ENCODE data around the gene HOXA5.

HOXA5 gene

DNA sequence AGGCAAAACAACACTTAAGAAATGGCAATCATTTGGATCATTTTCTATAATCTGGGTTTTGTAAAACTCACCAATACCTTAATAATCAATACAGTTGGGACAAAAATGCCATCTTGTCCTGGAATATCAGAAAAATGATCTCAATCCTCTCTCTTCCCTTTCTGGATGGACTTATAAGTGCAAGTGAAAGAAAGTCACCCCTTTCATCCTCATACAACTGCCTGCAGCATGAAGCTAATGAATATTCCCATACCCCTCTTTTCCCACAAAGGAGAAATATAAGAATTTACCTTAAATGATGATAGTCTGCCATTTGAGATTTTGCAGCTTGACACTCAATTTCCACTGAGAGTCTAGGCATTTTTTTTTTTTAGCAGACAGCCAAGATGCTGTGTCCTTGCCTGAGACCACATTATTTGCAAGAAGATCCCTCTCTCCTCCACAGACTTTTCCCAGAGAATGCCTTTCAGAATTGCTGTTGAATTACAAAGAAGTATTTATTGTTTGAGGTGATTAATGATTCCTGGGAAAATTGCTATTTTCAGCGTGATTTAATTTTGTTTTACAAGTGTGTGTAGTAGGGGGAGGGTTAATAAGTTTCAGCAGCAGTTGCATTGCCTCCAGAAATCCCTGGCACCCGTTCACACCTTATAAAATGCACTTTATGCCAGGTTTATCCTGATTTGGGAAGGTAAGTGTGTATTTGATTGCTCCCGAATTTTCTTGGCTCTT lies 16.7 kb downstream of the HOXA5 start:
- Histone ChIP-seq H3K4me1 (ENCODE audit: control insufficient read depth, insufficient read depth, low read length) (peaks cover 49% of the 10 kb centered on the region), H3K9me3 (ENCODE audit: control insufficient read depth, insufficient read depth, low read depth, low read length) (no peaks in the 10 kb centered on the region), H3K4me3 (ENCODE audit: low read depth, low read length) (no peak overlapping the region), H3K36me3 (ENCODE audit: control insufficient read depth in 2 of 2, insufficient read depth in 1 of 2, low read length in 2 of 2) (peaks cover 5 to 24% of the 10 kb centered on the region in 2 experiments; a peak in 1 of 3 replicates), H3K27ac (ENCODE audit: extremely low read depth, low read depth, low read length) (no peak overlapping the region; the same call in 1 of the 2 replicates)
- ChIA-PET POLR2A (no interaction called here), CTCF (interaction anchor here (0.6 to 0.7 kb wide), 2 partner anchors 55 to 98 kb away, joined by 5 to 6 read pairs; no protein-coding TSS in a partner anchor)
- TF ChIP-seq ZBTB21 (tag by site-specific recombination; IDR thresholded peaks at IDR 0.05), result no peak
- no peak for TF ChIP-seq KLF10 (tag by site-specific recombination; IDR thresholded peaks at IDR 0.05)
- TF ChIP-seq PRDM1 (tag by site-specific recombination; IDR thresholded peaks at IDR 0.05), result peak; percentile 85
- TF ChIP-seq, protein P1, sequence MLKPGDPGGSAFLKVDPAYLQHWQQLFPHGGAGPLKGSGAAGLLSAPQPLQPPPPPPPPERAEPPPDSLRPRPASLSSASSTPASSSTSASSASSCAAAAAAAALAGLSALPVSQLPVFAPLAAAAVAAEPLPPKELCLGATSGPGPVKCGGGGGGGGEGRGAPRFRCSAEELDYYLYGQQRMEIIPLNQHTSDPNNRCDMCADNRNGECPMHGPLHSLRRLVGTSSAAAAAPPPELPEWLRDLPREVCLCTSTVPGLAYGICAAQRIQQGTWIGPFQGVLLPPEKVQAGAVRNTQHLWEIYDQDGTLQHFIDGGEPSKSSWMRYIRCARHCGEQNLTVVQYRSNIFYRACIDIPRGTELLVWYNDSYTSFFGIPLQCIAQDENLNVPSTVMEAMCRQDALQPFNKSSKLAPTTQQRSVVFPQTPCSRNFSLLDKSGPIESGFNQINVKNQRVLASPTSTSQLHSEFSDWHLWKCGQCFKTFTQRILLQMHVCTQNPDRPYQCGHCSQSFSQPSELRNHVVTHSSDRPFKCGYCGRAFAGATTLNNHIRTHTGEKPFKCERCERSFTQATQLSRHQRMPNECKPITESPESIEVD (tag by site-specific recombination; IDR thresholded peaks at IDR 0.05), result 0 out of 2 replicates have a peak, but pooled peaks have one; percentile 17
- TF ChIP-seq, protein P2, sequence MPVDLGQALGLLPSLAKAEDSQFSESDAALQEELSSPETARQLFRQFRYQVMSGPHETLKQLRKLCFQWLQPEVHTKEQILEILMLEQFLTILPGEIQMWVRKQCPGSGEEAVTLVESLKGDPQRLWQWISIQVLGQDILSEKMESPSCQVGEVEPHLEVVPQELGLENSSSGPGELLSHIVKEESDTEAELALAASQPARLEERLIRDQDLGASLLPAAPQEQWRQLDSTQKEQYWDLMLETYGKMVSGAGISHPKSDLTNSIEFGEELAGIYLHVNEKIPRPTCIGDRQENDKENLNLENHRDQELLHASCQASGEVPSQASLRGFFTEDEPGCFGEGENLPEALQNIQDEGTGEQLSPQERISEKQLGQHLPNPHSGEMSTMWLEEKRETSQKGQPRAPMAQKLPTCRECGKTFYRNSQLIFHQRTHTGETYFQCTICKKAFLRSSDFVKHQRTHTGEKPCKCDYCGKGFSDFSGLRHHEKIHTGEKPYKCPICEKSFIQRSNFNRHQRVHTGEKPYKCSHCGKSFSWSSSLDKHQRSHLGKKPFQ (tag by site-specific recombination; IDR thresholded peaks at IDR 0.05), result peak; percentile 77
- peak; percentile 29; the same call in 1 of the 2 replicates for TF ChIP-seq FEZF1 (tag by site-specific recombination; IDR thresholded peaks at IDR 0.05)

DNA sequence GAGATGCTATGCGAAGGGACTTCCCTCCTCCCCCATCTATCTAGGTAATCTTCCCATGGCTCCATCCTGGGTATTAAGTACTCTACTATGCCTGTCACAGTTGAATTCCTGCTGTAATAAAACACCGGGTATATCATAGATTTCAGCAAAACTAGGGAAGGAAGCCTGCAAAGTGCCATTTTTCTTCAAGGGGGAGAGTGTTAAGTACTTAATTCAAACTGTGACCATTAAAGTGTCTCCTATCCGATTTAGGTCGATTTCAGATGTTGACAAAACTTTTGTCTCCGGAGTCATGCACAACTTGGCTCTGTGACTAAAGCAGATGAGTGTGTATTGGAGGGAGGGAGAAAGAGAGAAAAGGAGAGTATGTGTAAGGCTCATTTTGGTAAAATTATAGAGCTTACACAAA lies 17.5 kb downstream of the HOXA5 start:
- no peaks in the 10 kb centered on the region for H3K9me3 ChIP-seq (ENCODE audit: control insufficient read depth, insufficient read depth, low read depth, low read length)
- CTCF ChIA-PET, result interaction anchor here (0.5 to 0.7 kb wide), 3 partner anchors 55 to 1233 kb away, joined by 3 to 6 read pairs (median 5); no protein-coding TSS in a partner anchor
- H3K27ac ChIP-seq (ENCODE audit: extremely low read depth, low read depth, low read length), result peak overlapping the region; percentile 34; the same call in 1 of the 2 replicates
- TF ChIP-seq ZXDB (tag by site-specific recombination; IDR thresholded peaks at IDR 0.05) (no peak), ZNF660 (tag by site-specific recombination; IDR thresholded peaks at IDR 0.05) (no peak), ZBTB17 (tag by site-specific recombination; IDR thresholded peaks at IDR 0.05) (peak; percentile 45; the same call in 1 of the 2 replicates), ZSCAN30 (tag by site-specific recombination; IDR thresholded peaks at IDR 0.05) (peak; percentile 80), FEZF1 (tag by site-specific recombination; IDR thresholded peaks at IDR 0.05) (peak; percentile 80), ZBTB21 (tag by site-specific recombination; IDR thresholded peaks at IDR 0.05) (0 out of 2 replicates have a peak, but pooled peaks have one; percentile 16), ZNF843 (tag by site-specific recombination; IDR thresholded peaks at IDR 0.05) (peak; percentile 46; the same call in 1 of the 2 replicates), IKZF3 (tag by site-specific recombination; IDR thresholded peaks at IDR 0.05) (peak; percentile 75), ZIC2 (tag by site-specific recombination; IDR thresholded peaks at IDR 0.05) (peak; percentile 96)
- TF ChIP-seq, protein P3, sequence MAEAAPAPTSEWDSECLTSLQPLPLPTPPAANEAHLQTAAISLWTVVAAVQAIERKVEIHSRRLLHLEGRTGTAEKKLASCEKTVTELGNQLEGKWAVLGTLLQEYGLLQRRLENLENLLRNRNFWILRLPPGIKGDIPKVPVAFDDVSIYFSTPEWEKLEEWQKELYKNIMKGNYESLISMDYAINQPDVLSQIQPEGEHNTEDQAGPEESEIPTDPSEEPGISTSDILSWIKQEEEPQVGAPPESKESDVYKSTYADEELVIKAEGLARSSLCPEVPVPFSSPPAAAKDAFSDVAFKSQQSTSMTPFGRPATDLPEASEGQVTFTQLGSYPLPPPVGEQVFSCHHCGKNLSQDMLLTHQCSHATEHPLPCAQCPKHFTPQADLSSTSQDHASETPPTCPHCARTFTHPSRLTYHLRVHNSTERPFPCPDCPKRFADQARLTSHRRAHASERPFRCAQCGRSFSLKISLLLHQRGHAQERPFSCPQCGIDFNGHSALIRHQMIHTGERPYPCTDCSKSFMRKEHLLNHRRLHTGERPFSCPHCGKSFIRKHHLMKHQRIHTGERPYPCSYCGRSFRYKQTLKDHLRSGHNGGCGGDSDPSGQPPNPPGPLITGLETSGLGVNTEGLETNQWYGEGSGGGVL (tag by site-specific recombination; IDR thresholded peaks at IDR 0.05), result peak; percentile 24; the same call in 1 of the 2 replicates
- TF ChIP-seq, protein P4, sequence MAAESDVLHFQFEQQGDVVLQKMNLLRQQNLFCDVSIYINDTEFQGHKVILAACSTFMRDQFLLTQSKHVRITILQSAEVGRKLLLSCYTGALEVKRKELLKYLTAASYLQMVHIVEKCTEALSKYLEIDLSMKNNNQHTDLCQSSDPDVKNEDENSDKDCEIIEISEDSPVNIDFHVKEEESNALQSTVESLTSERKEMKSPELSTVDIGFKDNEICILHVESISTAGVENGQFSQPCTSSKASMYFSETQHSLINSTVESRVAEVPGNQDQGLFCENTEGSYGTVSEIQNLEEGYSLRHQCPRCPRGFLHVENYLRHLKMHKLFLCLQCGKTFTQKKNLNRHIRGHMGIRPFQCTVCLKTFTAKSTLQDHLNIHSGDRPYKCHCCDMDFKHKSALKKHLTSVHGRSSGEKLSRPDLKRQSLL (tag by site-specific recombination; IDR thresholded peaks at IDR 0.05), result no peak
- TF ChIP-seq, protein P1 (tag by site-specific recombination; IDR thresholded peaks at IDR 0.05), result peak; percentile 91
- POLR2A ChIA-PET, result no interaction called here
- H3K4me3 ChIP-seq (ENCODE audit: low read depth, low read length), result no peak overlapping the region
- peaks cover 5 to 29% of the 10 kb centered on the region in 2 experiments; a peak in 1 of 3 replicates for H3K36me3 ChIP-seq (ENCODE audit: control insufficient read depth in 2 of 2, insufficient read depth in 1 of 2, low read length in 2 of 2)
- H3K4me1 ChIP-seq (ENCODE audit: control insufficient read depth, insufficient read depth, low read length), result peaks cover 49% of the 10 kb centered on the region
